OCI-LY3 (cell line): ENCODE data around the gene GALK2.

Experiments
- CTCF ChIP-seq: fragments of 200-600, 300-600 bp; sonication (generic); IDR thresholded peaks from 2 replicates; pipeline ENCODE4 v1.5.1; 2014; ENCODE audit warnings: antibody characterized with exemption, low read length, low read depth
- EZH2phosphoT487 ChIP-seq: fragments of 200-600 bp; shearing (Covaris generic); IDR thresholded peaks from 2 replicates; pipeline ENCODE4 v1.6.1; 2018; ENCODE audit warnings: antibody characterized with exemption, mixed run types, low read depth

DNA sequence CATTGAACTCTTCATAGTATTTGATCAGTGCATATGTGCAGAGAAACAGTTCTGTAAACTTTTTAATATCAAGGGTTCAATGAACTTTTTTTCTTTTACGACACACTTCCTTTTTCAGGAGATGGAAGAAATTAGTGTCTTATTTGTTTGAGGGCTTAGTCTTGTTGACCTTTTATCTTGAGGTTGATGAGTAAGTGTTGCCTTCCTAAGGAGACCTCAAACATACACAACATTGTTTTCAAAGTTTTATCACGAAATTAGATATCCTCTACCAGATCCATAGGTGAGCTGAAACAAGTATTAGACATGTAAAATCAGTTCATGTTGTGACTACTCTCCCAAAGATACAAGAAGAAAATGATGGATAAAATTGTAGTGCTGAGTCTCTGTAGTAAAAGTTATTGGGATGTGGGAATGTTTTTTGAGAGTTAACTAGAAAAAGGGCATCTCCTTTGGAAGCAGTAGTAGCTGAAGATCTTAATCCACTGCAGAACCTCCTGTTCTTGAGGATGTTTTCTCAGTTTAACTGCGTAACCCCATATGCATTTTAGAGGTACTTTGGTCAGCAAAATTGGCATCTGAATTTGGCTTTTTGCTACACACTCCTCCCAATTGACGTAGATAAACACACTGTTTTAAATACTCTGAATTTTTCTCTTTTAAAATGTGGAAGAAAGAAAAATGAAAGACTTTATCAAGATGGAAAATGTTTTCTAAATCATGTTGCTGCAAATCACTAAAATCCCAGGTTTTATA, 116.8 kb downstream of the GALK2 start:
- TF ChIP-seq CTCF = no peak
- TF ChIP-seq EZH2phosphoT487 = no peak
